H1 (cell line): Measurements from ENCODE around the gene PIK3CG. TPM values are rescaled to one million over a fixed set of nuclear protein-coding genes. Genes with fewer than 3 reads are reported as not detected.

Source experiments
- CBX5 ChIP-seq: fragments of 300-800, 300-1000 bp; sonication (generic); IDR thresholded peaks from 2 replicates; pipeline ENCODE4 v1.7.1; 2016; ENCODE audit warnings: antibody characterized with exemption, low read length, low read depth
- KDM1A ChIP-seq: fragments of 200-600, 300-600 bp; sonication (generic); IDR thresholded peaks from 2 replicates; pipeline ENCODE4 v1.7.1; 2016; ENCODE audit warnings: mild to moderate bottlenecking, low read length, borderline replicate concordance
- SIX5 ChIP-seq: IDR thresholded peaks from 2 replicates; pipeline ENCODE4 v1.6.1; 2011; ENCODE audit warnings: mild to moderate bottlenecking, low read depth, low read length
- SP2 ChIP-seq: IDR thresholded peaks from 2 replicates; pipeline ENCODE4 v1.6.1; 2012; ENCODE audit warnings: mild to moderate bottlenecking, low read length, inconsistent platforms
- SP4 ChIP-seq: IDR thresholded peaks from 2 replicates; pipeline ENCODE4 v1.6.1; 2012; ENCODE audit warnings: low read length, inconsistent platforms
- polyA plus RNA-seq, 7 experiments: library from polyadenylated mRNA; depleted of rRNA in 3 of 7; stranded (reverse) in 5 of 7; unstranded in 2 of 7; fragments of >200 nt in 5 of 7; fragments of 200-250 nt in 2 of 7; gene quantifications; 1 replicate in 5 of 7; 2 replicates in 1 of 7; 4 replicates in 1 of 7; pipeline versions ENCODE4 v1.2.1 to v1.2.3, GENCODE V29; 2011 to 2013; ENCODE audit warnings: missing spikeins in 2 of 7, mixed read lengths in 2 of 7
- total RNA-seq: library from RNA; stranded (reverse); fragmentation: NEBNext Ultra II Directional; extraction: Animal tissue kit (Norgen Biotek cat#: 25700); gene quantifications from 2 replicates; pipeline ENCODE4 v1.2.1, GENCODE V29; 2021
- TF ChIP-seq, protein P1 (sequence below), 3 experiments: IDR thresholded peaks; 1 replicate in 2 of 3; 2 replicates in 1 of 3; pipeline versions ENCODE4 v1.5.1 to v1.6.1; 2011; ENCODE audit warnings: low read length in 3 of 3, mild to moderate bottlenecking in 3 of 3, inconsistent platforms in 2 of 3, low read depth in 1 of 3, moderate library complexity in 1 of 3; ENCODE audit not compliant: insufficient read depth in 1 of 3; ENCODE audit errors: control extremely low read depth in 1 of 3

Gene PIK3CG
- total and polyA plus RNA-seq, 2 of the 8 experiments (the other 6 are each of a cell fraction or from before 2014, with no cell fraction given), result not detected

DNA sequence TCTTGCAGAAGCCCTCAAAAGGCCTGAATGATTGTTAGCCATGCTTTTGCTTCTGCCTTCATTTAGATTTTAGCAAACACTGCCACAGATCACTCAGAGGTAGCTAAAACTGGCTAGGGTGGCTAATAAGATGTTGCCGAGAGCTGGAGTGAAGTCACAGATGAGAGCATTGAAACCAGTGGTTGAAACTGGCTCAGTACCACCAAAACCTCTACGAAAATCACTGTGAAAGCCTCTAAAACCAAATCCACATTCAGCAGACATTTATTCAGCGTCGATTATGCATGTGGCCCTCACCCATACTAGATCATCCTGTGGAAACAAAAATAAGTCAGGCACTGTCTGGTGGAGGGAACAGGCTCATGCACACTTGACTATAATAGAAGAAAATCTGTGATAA, 50.8 kb downstream of the PIK3CG start (continued):
- TF ChIP-seq, protein P1, sequence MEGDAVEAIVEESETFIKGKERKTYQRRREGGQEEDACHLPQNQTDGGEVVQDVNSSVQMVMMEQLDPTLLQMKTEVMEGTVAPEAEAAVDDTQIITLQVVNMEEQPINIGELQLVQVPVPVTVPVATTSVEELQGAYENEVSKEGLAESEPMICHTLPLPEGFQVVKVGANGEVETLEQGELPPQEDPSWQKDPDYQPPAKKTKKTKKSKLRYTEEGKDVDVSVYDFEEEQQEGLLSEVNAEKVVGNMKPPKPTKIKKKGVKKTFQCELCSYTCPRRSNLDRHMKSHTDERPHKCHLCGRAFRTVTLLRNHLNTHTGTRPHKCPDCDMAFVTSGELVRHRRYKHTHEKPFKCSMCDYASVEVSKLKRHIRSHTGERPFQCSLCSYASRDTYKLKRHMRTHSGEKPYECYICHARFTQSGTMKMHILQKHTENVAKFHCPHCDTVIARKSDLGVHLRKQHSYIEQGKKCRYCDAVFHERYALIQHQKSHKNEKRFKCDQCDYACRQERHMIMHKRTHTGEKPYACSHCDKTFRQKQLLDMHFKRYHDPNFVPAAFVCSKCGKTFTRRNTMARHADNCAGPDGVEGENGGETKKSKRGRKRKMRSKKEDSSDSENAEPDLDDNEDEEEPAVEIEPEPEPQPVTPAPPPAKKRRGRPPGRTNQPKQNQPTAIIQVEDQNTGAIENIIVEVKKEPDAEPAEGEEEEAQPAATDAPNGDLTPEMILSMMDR (IDR thresholded peaks at IDR 0.05; ENCODE audit: control extremely low read depth in 1 of 3, insufficient read depth in 1 of 3, low read depth in 1 of 3, low read length in 3 of 3), result no peak
- no peak for TF ChIP-seq SP2
- no peak for TF ChIP-seq KDM1A
- TF ChIP-seq CBX5, result no peak
- TF ChIP-seq SP4, result no peak
- no peak for TF ChIP-seq SIX5
